Erythroblast (primary cell): Measurements from ENCODE around the gene CTNND2.
A peak's percentile ranks its signal among the peaks of the same experiment; 100 is the strongest.

Experiments used
- DNase-seq, 2 experiments: peaks; one replicate each; lab custom pipeline; 2025; lab: John Stamatoyannopoulos, UW
- GATA1 ChIP-seq: IDR thresholded peaks from 2 replicates; pipeline ENCODE4 v1.6.1; 2011; ENCODE audit warnings: low read depth, mild to moderate bottlenecking, control low read depth, low read length, moderate library complexity
- POLR2A ChIP-seq: IDR thresholded peaks from 2 replicates; pipeline ENCODE4 v1.6.1; 2011; ENCODE audit warnings: mild to moderate bottlenecking, low read length

CTNND2 gene

DNA sequence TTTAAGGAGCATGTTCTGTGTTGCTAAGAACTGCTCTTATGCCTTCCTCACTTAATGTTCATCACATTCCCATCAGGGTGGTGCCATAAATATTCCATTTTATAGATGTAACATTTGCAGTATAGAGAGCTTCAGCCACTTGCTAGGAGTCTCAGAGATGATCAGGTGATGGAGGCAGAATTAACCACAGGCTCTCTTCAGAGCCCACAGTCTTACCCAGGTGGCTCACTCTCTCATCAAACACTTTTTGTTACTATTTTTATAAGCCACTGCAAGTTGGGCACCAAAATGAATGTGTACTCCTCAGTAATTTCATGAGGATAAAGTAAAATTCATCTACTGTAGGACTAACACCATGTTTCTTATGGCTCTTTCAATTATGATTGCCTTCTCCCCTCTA, 651.7 kb downstream of the CTNND2 start:
- DNase-seq = no peak
- TF ChIP-seq GATA1 (no peak), POLR2A (no peak)

GRCh38 chr5:11252075-11252474, 652.2 kb downstream of the CTNND2 start:
- TF ChIP-seq GATA1 (no peak), POLR2A (no peak)

DNA sequence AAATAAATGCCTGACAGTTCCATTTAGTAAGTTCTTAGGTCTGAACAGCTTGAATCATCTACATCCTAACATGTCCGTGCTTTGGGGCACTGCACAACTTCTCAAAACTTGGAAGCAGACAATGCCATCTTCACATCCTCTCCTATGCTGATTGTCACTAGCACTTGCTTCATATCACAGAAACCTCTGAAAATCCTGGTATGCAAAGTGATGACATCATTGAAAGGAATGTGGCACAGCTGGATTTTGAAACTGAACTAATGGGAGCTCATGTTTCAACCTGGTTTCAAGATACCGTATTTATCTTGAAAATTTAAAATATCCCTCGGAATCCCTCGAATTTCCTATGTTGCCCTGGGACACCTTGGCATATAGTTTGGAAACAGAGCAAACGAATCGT, 653.0 kb downstream of the CTNND2 start:
- no peak for DNase-seq
- TF ChIP-seq GATA1 (no peak), POLR2A (no peak)

More at GRCh38 chr5:11252075-11252474, 652.2 kb downstream of the CTNND2 start:
- no peak for DNase-seq

GRCh38 chr5:11248966-11249365, 655.3 kb downstream of the CTNND2 start:
- no peak for DNase-seq

DNA sequence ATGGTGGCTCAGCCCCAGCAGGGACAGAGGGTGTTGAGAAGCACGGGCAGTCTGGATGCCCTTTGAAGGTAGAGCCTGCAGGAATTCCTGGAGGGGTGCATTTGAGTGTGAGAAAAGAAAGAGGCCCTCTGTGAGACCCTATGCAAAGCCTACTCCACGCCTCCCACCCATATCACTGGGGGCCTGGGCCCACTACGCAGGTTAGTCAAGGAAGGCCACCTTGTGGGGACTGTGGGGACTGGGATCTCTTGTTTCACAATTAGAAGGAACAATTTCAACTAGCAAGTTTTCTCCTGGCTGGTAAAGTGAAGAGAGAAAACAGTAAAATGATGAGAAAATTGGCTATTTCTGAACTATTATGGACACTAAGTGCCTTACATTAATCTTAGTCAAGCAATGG, 657.0 kb downstream of the CTNND2 start:
- TF ChIP-seq GATA1 = no peak
- no peak for DNase-seq

More at GRCh38 chr5:11248966-11249365, 655.3 kb downstream of the CTNND2 start:
- no peak for TF ChIP-seq GATA1
- no peak for TF ChIP-seq POLR2A

DNA sequence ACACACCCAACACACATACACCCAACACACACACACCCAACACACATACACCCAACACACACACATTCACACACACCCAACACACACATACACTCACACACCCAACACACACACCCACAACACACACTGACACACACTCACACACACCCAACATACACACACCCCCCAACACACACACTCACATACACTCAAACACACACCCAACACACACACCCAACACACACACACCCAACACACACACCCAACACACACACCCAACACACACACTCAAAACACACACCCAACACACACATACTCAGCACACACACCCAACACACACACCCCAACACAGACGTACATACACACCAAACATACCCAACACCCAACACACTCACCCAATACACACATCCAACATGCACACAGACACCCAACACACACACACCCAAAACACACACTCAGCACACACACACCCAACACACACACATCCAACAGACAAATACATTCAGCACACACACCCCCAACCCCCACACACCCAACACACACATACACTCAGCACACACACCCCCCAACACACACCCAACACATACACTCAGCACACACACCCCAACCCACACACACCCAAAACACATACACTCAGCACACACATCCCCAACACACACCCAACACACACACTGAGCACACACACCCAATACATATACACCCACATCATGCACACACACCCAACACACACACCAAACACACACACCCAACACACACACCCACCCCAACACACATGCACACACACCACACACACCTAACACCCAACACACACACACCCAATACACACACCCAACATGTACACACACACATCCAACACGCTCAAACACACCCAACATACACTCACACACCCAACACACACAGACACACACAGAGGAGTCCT, 663.7 kb downstream of the CTNND2 start:
- DNase-seq = peak in 1 of 2 experiments; percentile 25
- no peak for TF ChIP-seq GATA1
- TF ChIP-seq POLR2A = no peak

DNA sequence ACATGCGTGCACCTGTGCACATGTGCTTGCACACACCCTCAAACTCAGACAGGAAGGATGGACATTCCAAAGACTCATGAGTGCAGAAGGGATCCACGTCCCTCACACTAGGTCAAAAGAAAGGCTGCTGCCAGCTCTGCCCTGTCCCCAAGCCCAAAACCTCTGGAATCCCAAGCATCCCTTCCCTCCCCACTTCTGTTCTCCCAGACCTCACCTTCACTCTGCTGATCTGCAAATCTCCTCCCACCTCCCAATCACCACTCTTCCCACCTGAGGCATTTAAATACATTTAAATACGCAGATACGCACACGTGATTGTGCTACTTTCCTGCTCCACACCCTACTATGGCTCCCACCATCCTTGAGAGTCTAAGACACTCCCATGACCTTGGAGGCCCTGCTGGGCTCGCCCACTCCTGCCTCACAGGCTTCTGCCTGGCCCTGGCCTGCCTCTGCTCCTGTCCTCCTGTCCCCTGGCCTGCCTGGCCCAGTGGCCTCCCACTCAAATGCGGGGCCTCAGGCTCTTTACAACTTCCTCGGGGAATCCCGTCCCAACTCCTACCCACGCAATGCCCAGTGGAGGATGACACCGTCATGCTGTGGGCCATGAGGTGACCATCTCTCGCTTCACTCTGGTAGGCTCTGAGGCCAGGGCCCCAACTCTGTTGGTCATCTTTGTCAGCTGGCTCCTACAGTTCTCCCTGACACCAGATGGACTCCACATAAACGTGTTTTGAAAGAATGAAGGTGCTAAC, 664.8 kb downstream of the CTNND2 start:
- TF ChIP-seq GATA1 = no peak
- no peak for TF ChIP-seq POLR2A
- no peak for DNase-seq

- DNase-seq = peak in 1 of 2 experiments; percentile 5
- TF ChIP-seq POLR2A (no peak), GATA1 (no peak)
Measured at GRCh38 chr5:11234501-11234911, 669.7 kb downstream of the CTNND2 start.

GRCh38 chr5:11230890-11231289, 673.4 kb downstream of the CTNND2 start:
- TF ChIP-seq POLR2A = no peak
- no peak for TF ChIP-seq GATA1
- no peak for DNase-seq

DNA sequence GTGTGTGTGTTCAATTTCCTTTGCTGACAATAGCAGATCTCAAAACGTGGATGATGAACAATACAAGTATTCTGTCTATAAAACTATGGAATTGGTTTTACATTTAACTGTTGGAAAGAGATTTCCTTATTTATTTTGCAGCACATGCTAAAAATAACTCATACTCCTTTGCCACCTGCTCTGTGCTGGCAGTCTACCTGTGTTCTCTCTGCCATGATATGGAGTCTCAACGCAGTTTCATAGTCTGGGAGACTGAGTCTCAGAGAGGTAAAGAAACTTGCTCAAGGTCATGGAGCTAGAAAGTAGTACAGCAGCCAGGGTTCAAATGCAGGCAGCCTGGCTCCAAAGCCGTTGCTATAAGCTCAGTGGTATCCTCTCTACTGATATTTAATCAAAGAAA, 677.2 kb downstream of the CTNND2 start:
- no peak for TF ChIP-seq GATA1
- no peak for DNase-seq

DNA sequence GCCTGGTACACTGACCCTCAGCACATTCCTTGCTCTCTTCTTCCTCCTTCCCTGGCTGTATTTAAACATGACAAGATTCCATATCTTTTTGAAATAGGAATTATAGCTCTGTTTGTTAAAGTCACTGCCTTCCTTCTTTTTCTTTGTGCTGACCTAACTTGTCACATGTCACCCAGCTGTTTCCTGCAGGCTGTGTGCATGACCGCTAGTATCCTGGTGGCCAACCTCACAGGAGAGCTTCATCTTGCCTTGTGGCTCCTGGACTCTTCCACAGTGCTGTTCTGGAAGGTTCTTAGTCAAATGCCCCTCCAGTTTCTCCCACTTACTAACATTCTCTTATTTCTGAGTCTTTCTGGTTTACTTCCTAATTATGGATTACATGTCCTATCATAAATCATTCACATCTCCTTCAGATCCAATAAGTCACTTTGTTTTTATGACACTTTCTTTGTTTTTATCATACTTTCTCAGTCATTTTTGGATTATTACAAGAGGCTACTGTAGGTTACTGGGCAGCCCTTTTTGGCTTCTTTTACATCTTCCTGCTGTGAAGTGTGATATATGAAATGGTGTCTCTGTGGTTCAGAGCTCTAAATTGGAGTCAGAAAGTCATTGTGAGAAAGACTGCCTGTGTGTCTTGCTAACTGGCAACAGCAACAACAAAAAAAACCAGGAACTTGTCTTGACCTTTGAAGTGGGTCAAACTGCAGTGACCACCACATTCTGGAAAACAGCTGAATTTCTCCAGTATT, 679.6 kb downstream of the CTNND2 start:
- TF ChIP-seq GATA1 = no peak
- TF ChIP-seq POLR2A = no peak
- DNase-seq = no peak

GRCh38 chr5:11222169-11222568, 682.1 kb downstream of the CTNND2 start:
- no peak for TF ChIP-seq GATA1
- no peak for TF ChIP-seq POLR2A
- DNase-seq = no peak

- TF ChIP-seq POLR2A = no peak
- TF ChIP-seq GATA1 = no peak
- no peak for DNase-seq
Measured at GRCh38 chr5:11214864-11215644, 689.2 kb downstream of the CTNND2 start.

DNA sequence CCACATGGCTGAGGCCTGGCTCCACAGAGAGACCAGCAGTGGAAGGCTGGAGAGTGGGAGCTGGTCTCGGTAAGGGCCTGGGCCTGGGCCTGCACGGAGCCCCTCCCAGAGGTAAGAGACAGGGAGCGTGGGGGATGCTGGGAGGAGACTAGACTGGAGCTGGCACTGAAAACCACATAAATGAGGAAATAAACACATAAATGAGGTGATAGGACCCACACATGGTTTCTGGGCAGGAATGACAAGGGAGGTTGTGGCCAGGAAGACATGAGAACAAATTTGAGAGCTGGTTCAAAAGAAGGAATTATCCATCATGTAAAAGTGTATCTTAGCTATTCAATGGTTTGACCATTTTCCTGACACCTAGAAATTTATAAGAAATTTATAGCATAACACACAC, 691.5 kb downstream of the CTNND2 start:
- TF ChIP-seq GATA1 (no peak), POLR2A (no peak)
- no peak for DNase-seq

- no peak for DNase-seq
- TF ChIP-seq GATA1 (no peak), POLR2A (no peak)
Measured at GRCh38 chr5:11197726-11198125, 706.5 kb downstream of the CTNND2 start.
